HepG2 (cell line): ENCODE measurements around the gene DNM1. TPM values are rescaled to one million over a fixed set of nuclear protein-coding genes. Genes with fewer than 3 reads are reported as not detected.

Experiments
- ATAC-seq: fragments of 200-7000 bp; cut with Tn5 transposase; 3 replicates; pipeline ENCODE4 v1.9.1; 2020; ENCODE audit warnings: mild to moderate bottlenecking, moderate library complexity
- BruUV-seq: library from RNA; stranded (reverse); fragments of 400-500 nt; replicated peaks from 2 replicates; lab custom pipeline; 2021; lab: Mats Ljungman, UMichigan
- CTCF ChIA-PET: fragments of 300-600 bp; formaldehyde crosslinking; extraction: SDS; loops from one replicate; lab custom pipeline; 2021; ENCODE audit warnings: low total read pairs, inconsistent platforms, low intra/inter-chr PET ratio; lab: Yijun Ruan, JAX
- POLR2A ChIA-PET: fragments of 350-600 bp; sonication (Branson Sonifier 250); formaldehyde crosslinking; loops from one replicate; lab custom pipeline; 2020; ENCODE audit warnings: antibody characterized with exemption, inconsistent platforms; lab: Yijun Ruan, JAX
- DNase-seq: peaks from one replicate; pipeline ENCODE4 v3.0.0-alpha.2; 2015; ENCODE audit warnings: low spot score
- FAIRE-seq: peaks from 3 replicates; lab custom pipeline; 2011; peaks lifted over from hg19 to GRCh38; lab: Jason Lieb, UNC
- H2AFZ ChIP-seq: one replicate; pipeline ENCODE4 v1.6.1; 2011; ENCODE audit warnings: low read length, inconsistent platforms
- H3K27ac ChIP-seq: fragments of 300-600 bp; 3 replicates; pipeline ENCODE4 v1.8.0; 2011; ENCODE audit warnings: mixed run types, mild to moderate bottlenecking, mixed read lengths, low read length, inconsistent platforms; ENCODE audit not compliant: insufficient read depth; ENCODE audit errors: extremely low read length
- H3K27me3 ChIP-seq, 2 experiments: fragments of 200-600 bp in 1 of 2; 2 replicates in 1 of 2; 3 replicates in 1 of 2; pipeline versions ENCODE4 v1.6.0 to v1.8.0; 2011; ENCODE audit warnings: low read length in 2 of 2, mild to moderate bottlenecking in 2 of 2, moderate library complexity in 2 of 2, inconsistent platforms in 1 of 2; ENCODE audit not compliant: insufficient read depth in 2 of 2, control insufficient read depth in 1 of 2
- H3K36me3 ChIP-seq, 2 experiments: fragments of 200-600 bp in 1 of 2; replicated peaks in 1 of 2; 2 replicates in 1 of 2; 3 replicates in 1 of 2; pipeline versions ENCODE4 v1.5.1 to v1.8.0; 2011; ENCODE audit warnings: low read length in 2 of 2, inconsistent platforms in 1 of 2; ENCODE audit not compliant: insufficient read depth in 2 of 2, control insufficient read depth in 1 of 2
- H3K4me1 ChIP-seq: 2 replicates; pipeline ENCODE4 v1.5.1; 2012; ENCODE audit warnings: low read length, inconsistent platforms; ENCODE audit not compliant: insufficient read depth
- H3K4me2 ChIP-seq: 2 replicates; pipeline ENCODE4 v1.6.0; 2011; ENCODE audit warnings: low read depth, low read length, inconsistent platforms
- H3K4me3 ChIP-seq, 3 experiments: fragments of 200-600 bp in 1 of 3; sonication (generic), shearing (Covaris generic) in 1 of 3; replicated peaks in 1 of 3; 2 replicates each; pipeline ENCODE4 v1.5.1; 2011 to 2016; ENCODE audit warnings: low read length in 3 of 3, inconsistent platforms in 2 of 3, low read depth in 2 of 3, mild to moderate bottlenecking in 2 of 3, control low read depth in 1 of 3, mixed read lengths in 1 of 3; ENCODE audit not compliant: insufficient read depth in 1 of 3
- H3K79me2 ChIP-seq: one replicate; pipeline ENCODE4 v1.6.1; 2011; ENCODE audit warnings: low read length, inconsistent platforms; ENCODE audit not compliant: insufficient read depth
- H3K9ac ChIP-seq: 2 replicates; pipeline ENCODE4 v1.6.0; 2011; ENCODE audit warnings: mild to moderate bottlenecking, low read depth, low read length, inconsistent platforms; ENCODE audit not compliant: insufficient read depth
- H3K9me3 ChIP-seq: 2 replicates; pipeline ENCODE4 v1.5.1; 2012; ENCODE audit warnings: mild to moderate bottlenecking, low read length
- H4K20me1 ChIP-seq: 2 replicates; pipeline ENCODE4 v1.6.0; 2011; ENCODE audit warnings: inconsistent platforms, mild to moderate bottlenecking, low read length, moderate library complexity; ENCODE audit not compliant: insufficient read depth
- AGO1 ChIP-seq: fragments of 200-400 bp; formaldehyde crosslinking; IDR thresholded peaks from 2 replicates; pipeline ENCODE4 v1.6.1; 2017; ENCODE audit warnings: mild to moderate bottlenecking, low read depth, low read length, moderate library complexity; ENCODE audit not compliant: poor library complexity, severe bottlenecking
- CEBPZ ChIP-seq: IDR thresholded peaks from 2 replicates; pipeline ENCODE4 v1.6.1; 2012; ENCODE audit warnings: low read length, improper control_type of control experiment
- DNMT3B ChIP-seq: conservative IDR thresholded peaks from 2 replicates; pipeline ENCODE4 v1.6.1; 2016; ENCODE audit warnings: missing biosample characterization, control low read depth
- HNF1A ChIP-seq, 2 experiments: sonication (generic) in 1 of 2; formaldehyde crosslinking in 1 of 2; IDR thresholded peaks; 2 replicates each; pipeline versions ENCODE4 v1.4.0 to v1.6.1; 2016 to 2020; ENCODE audit warnings: borderline replicate concordance in 1 of 2, low read depth in 1 of 2, mild to moderate bottlenecking in 1 of 2, missing genetic modification reagents in 1 of 2
- NR2F6 ChIP-seq, 2 experiments: IDR thresholded peaks; 2 replicates each; pipeline ENCODE4 v1.6.1; 2016; ENCODE audit warnings: antibody characterized with exemption in 1 of 2, mild to moderate bottlenecking in 1 of 2
- PHB2 ChIP-seq: fragments of 450-650 bp; IDR thresholded peaks from 2 replicates; pipeline ENCODE4 v1.6.1; 2018; ENCODE audit not compliant: partially characterized antibody
- SCMH1 ChIP-seq: sonication (generic); formaldehyde crosslinking; IDR thresholded peaks from 2 replicates; pipeline ENCODE4 v1.9.0; 2021; ENCODE audit warnings: missing genetic modification reagents, mild to moderate bottlenecking, borderline replicate concordance
- SNRNP70 ChIP-seq: fragments of 200-400 bp; formaldehyde crosslinking; IDR thresholded peaks from 2 replicates; pipeline ENCODE4 v1.6.1; 2017; ENCODE audit warnings: mild to moderate bottlenecking, low read depth, low read length, moderate library complexity
- TP53 ChIP-seq: sonication (generic); formaldehyde crosslinking; conservative IDR thresholded peaks from 2 replicates; pipeline ENCODE4 v1.4.0; 2020; ENCODE audit warnings: missing genetic modification reagents
- ZNF121 ChIP-seq: sonication (generic); formaldehyde crosslinking; IDR thresholded peaks from 2 replicates; pipeline ENCODE4 v1.5.0; 2020; ENCODE audit warnings: mild to moderate bottlenecking, missing genetic modification reagents
- ZNF382 ChIP-seq: sonication (generic); formaldehyde crosslinking; IDR thresholded peaks from 2 replicates; pipeline ENCODE4 v1.5.0; 2020; ENCODE audit warnings: missing genetic modification reagents, mild to moderate bottlenecking, borderline replicate concordance
- WGBS: methylation state at CpG from one replicate; pipeline ENCODE4 v1.1.6; 2017; ENCODE audit warnings: low lambda C conversion rate; 5-methylcytosine and 5-hydroxymethylcytosine counted together
- in situ Hi-C: cut with HindIII; loops from 2 replicates; pipeline ENCODE4 v1.10.0; 2017; ENCODE audit warnings: low pct_unique_long_range_greater_than_20kb; ENCODE audit not compliant: extremely low pct_ligation_motif_present
- intact Hi-C: fragments of 100-400 bp; cut with micrococcal nuclease; formaldehyde crosslinking; loops from one replicate; pipeline ENCODE4 v1.10.0; 2022; ENCODE audit not compliant: unreplicated experiment
- polyA plus RNA-seq, 8 experiments: library from polyadenylated mRNA; depleted of rRNA in 3 of 8; stranded (reverse) in 7 of 8; unstranded in 1 of 8; fragments of >200 nt; fragmentation: Illumina TruSeq in 4 of 8; extraction: Trizol in 4 of 8; gene quantifications; 2 replicates each; pipeline versions ENCODE4 v1.2.1 to v1.2.3, GENCODE V29; 2011 to 2016; ENCODE audit warnings: low read depth in 4 of 8, missing spikeins in 1 of 8, mixed read lengths in 1 of 8; ENCODE audit not compliant: insufficient read depth in 1 of 8
- total RNA-seq, 5 experiments: library from RNA; depleted of rRNA; stranded (reverse); fragments of >200 nt; fragmentation: Illumina TruSeq; extraction: Trizol; gene quantifications; 2 replicates each; pipeline ENCODE4 v1.2.3, GENCODE V29; 2016; ENCODE audit warnings: low read depth in 1 of 5

Gene DNM1
- total and polyA plus RNA-seq, 2 of the 13 experiments (the other 11 are each of a cell fraction or from before 2014, with no cell fraction given) = 0.13 to 0.58 TPM

- TF ChIP-seq HNF1A (IDR thresholded peaks at IDR 0.05; ENCODE audit: low read depth) (no peak), HNF1A (CRISPR knock-in tag; IDR thresholded peaks at IDR 0.05; ENCODE audit: borderline replicate concordance) (no peak)
Measured at GRCh38 chr9:128252317-128253139, 49.3 kb downstream of the DNM1 start (continued).

- intact Hi-C loops (no loop called here), in situ Hi-C loops (no loop called here)
- CTCF ChIA-PET = no interaction called here
- Histone ChIP-seq H3K27ac (no peak overlapping the region), H3K36me3 (peaks cover 10 to 16% of the 10 kb centered on the region in 2 experiments; a peak in 4 of 5 replicates), H3K4me2 (peak overlapping the region; percentile 58), H3K79me2 (no peaks in the 10 kb centered on the region), H3K4me3 (peak overlapping the region in 1 of 3 experiments; percentile 33; a peak in 4 of 6 replicates), H3K4me1 (peaks cover 21% of the 10 kb centered on the region), H3K9ac (no peak overlapping the region), H4K20me1 (no peaks in the 10 kb centered on the region), H3K27me3 (no peaks in the 10 kb centered on the region; a peak in 1 of 5 replicates), H2AFZ (no peak overlapping the region), H3K9me3 (no peaks in the 10 kb centered on the region)
- no TSS peak for BruUV-seq
- POLR2A ChIA-PET = interaction anchor here (1.3 to 2.6 kb wide), 2 partner anchors 14 to 23 kb away, joined by 3 to 9 read pairs; partner anchors contain the start of genes GOLGA2 and SWI5
- DNase-seq = no peak
- FAIRE-seq = no peak
- ATAC-seq = peak; percentile 36
- WGBS = 30% methylated on average over 11 of the region's 31 CpGs
- TF ChIP-seq TP53 (CRISPR knock-in tag) (no peak), CEBPZ (no peak), NR2F6 (IDR thresholded peaks at IDR 0.05) (no peak), NR2F6 (CRISPR knock-in tag; IDR thresholded peaks at IDR 0.05) (no peak), ZNF382 (no peak), PHB2 (no peak), SCMH1 (no peak), SNRNP70 (no peak), DNMT3B (no peak), ZNF121 (CRISPR knock-in tag) (0 out of 2 replicates have a peak, but pooled peaks have one; percentile 18), AGO1 (no peak)
Measured at GRCh38 chr9:128253140-128253990, 50.2 kb downstream of the DNM1 start.
